ENCODE measurements around the gene LENG1. TPM values are rescaled to one million over a fixed set of nuclear protein-coding genes. Genes with fewer than 3 reads are reported as not detected.
A peak's percentile ranks its signal among the peaks of the same experiment; 100 is the strongest.

The LENG1 gene
- total RNA-seq, 4 donors from 2014 or later, result 7.4 to 12.9 (median 10.4) TPM

DNA sequence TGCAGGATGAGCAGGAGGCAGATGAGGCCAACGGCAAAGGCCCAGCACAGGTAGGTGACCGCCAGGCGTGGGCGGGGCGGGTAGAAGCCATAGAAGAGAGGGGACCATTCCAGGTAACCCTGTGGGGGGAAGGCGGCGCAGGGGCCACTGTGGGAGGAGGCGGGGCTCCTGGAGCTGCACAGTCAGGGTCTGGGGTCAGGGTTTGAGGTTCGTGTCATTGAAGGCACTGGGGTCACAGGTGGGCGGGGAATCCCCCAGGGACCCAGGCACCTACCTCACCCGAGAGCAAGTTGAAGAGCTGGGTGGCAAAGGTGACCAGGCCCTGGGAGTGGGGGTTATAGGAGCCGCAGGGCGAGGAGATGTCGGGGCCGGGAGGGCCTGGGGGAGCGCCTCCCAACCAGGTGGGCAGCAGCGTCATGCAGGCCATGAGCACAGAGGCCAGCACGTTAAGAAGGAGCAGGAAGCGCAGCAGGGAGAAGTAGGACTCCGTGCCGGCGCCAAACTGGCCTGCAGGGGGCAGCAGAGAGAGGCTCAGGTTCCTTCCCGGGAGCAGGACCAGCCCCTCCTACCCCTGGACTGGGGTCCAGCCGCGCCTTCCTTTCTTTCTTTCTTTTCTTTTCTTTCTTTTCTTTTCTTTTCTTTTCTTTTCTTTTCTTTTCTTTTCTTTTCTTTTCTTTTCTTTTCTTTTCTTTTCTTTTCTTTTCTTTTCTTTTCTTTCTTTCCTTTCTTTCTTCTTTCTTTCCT is 8.8 kb upstream of the LENG1 start:
- Histone ChIP-seq H3K36me3 (no peaks in the 10 kb centered on the region), H3K27me3 (peaks cover 0 to 7% of the 10 kb centered on the region in 2 donors), H3K9me3 (no peaks in the 10 kb centered on the region), H3K4me3 (no peak overlapping the region), H3K4me1 (peaks cover 0 to 23% (median 2%) of the 10 kb centered on the region in 4 donors), H3K27ac (no peak overlapping the region)
- WGBS, 2 donors, result 29 to 36% methylated on average over 19 to 25 of the region's 25 CpGs
- DNase-seq (ENCODE audit: low spot score in 2 of 2), result peak; percentile 80 to 94
- TF ChIP-seq EP300 (IDR thresholded peaks at IDR 0.05) (no peak), POLR2A (IDR thresholded peaks at IDR 0.05) (no peak)
- TF ChIP-seq, protein P1, sequence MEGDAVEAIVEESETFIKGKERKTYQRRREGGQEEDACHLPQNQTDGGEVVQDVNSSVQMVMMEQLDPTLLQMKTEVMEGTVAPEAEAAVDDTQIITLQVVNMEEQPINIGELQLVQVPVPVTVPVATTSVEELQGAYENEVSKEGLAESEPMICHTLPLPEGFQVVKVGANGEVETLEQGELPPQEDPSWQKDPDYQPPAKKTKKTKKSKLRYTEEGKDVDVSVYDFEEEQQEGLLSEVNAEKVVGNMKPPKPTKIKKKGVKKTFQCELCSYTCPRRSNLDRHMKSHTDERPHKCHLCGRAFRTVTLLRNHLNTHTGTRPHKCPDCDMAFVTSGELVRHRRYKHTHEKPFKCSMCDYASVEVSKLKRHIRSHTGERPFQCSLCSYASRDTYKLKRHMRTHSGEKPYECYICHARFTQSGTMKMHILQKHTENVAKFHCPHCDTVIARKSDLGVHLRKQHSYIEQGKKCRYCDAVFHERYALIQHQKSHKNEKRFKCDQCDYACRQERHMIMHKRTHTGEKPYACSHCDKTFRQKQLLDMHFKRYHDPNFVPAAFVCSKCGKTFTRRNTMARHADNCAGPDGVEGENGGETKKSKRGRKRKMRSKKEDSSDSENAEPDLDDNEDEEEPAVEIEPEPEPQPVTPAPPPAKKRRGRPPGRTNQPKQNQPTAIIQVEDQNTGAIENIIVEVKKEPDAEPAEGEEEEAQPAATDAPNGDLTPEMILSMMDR (IDR thresholded peaks at IDR 0.05), result peak; percentile 78 to 95 (median 83)

DNA sequence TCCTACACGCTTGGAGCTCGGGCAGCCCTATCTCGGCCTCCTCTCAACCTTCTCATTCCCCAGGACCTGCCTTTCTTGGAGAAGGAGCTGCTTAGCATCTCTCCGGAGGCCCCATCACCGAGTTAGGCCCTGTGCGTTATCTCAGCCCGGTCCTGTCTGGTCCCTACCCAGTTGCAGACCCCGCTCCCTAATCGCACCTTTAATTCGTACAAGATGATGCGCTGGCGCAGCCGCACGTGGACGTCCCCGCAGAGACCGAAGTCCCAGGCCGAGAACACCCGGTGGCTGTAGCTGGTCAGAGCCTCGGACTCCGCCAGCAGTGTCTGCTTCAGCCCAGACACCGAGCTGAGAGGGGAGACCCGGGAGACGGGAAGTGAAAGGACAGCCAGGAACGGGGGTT is 5.7 kb upstream of the LENG1 start:
- WGBS, 2 donors, result 90% methylated on average over 25 of the region's 25 CpGs
- H3K27me3 ChIP-seq, result no peaks in the 10 kb centered on the region
- DNase-seq (ENCODE audit: low spot score in 2 of 2), result no peak
- H3K9me3 ChIP-seq, result no peaks in the 10 kb centered on the region
- TF ChIP-seq POLR2A (IDR thresholded peaks at IDR 0.05) (no peak), EP300 (IDR thresholded peaks at IDR 0.05) (no peak)
- TF ChIP-seq, protein P1 (IDR thresholded peaks at IDR 0.05), result no peak
- H3K4me3 ChIP-seq, result no peak overlapping the region
- peaks cover 0 to 49% (median 23%) of the 10 kb centered on the region in 4 donors for H3K4me1 ChIP-seq
- H3K36me3 ChIP-seq, result no peaks in the 10 kb centered on the region
- H3K27ac ChIP-seq, result no peak overlapping the region

DNA sequence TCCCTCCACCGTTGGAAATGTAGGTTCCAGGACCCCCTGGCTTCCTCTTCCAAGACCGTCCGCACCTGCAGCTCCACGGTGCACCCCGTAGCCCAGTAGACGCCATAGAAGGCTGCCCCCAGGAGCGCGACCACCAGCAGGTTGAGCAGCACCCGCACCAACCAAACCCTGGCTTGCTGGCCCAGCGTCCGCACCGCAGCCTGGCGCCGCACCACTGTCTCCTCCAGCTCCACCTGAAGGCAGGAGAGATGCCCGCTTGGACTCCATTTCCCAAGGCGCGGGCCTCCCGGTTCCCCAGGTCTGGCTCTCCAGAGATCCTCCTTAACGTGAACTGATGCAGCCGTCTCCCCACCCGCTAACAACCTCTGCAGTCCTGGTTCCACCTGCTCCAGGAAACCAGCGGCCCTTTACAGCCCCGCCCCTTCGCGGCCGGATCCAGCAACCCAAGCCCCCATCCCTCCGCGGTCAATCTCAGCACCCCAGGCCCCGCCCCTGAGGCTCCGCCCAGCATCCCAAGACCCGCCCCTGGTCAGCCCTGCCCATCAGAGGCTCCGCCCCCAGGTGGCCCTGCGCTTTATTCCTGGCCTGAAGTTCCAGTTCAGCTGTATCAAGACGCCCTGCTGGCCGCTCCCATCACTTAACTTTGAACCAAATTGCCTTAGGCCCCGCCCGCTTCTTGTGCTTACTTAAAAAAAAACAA is 5.0 kb upstream of the LENG1 start:
- peaks cover 0 to 51% (median 24%) of the 10 kb centered on the region in 4 donors for H3K4me1 ChIP-seq

DNA sequence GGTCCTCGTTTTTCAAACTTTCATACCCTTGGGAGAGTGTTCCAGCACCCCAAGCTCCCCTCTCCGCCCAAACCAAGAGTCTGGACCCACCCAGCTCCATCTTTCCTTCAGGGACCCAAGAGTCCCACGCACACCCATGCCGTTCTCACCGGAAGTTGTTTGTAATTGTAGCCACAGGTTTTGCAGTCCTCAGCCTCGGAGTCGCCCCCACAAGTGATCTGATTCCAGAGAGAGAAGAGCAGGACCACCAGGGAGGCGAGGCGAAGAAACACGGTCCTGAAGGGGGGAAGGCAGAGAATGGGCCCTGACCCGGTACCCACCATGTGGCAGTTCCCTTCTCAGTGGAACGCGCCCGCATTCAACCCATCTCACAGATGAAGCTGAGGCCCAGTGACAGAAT is 3.4 kb upstream of the LENG1 start:
- 61 to 70% methylated on average over 14 of the region's 14 CpGs for WGBS, 2 donors
- TF ChIP-seq EP300 (IDR thresholded peaks at IDR 0.05) (no peak), POLR2A (IDR thresholded peaks at IDR 0.05) (no peak)
- TF ChIP-seq, protein P1 (IDR thresholded peaks at IDR 0.05), result no peak

More for the DNA sequence above, 5.0 kb upstream of the LENG1 start:
- DNase-seq (ENCODE audit: low spot score in 2 of 2), result peak in 1 of 2 donors; percentile 36
- TF ChIP-seq EP300 (IDR thresholded peaks at IDR 0.05) (no peak), POLR2A (IDR thresholded peaks at IDR 0.05) (no peak)
- TF ChIP-seq, protein P1 (IDR thresholded peaks at IDR 0.05), result no peak
- Histone ChIP-seq H3K9me3 (no peaks in the 10 kb centered on the region), H3K36me3 (no peaks in the 10 kb centered on the region), H3K4me3 (no peak overlapping the region), H3K27me3 (no peaks in the 10 kb centered on the region), H3K27ac (no peak overlapping the region)
- WGBS, 2 donors, result 9 to 14% methylated on average over 37 of the region's 37 CpGs

More for the DNA sequence above, 3.4 kb upstream of the LENG1 start:
- Histone ChIP-seq H3K27ac (peak overlapping the region in 2 of 4 donors; percentile 39 to 60), H3K9me3 (no peaks in the 10 kb centered on the region), H3K4me3 (peak overlapping the region in 1 of 4 donors; percentile 51), H3K36me3 (peaks cover 0 to 5% (median 4%) of the 10 kb centered on the region in 3 donors), H3K27me3 (no peaks in the 10 kb centered on the region), H3K4me1 (peaks cover 0 to 57% (median 31%) of the 10 kb centered on the region in 4 donors)
- DNase-seq (ENCODE audit: low spot score in 2 of 2), result no peak
